ENCODE results near the gene LDLRAD4. TPM values are rescaled to one million over a fixed set of nuclear protein-coding genes. Genes with fewer than 3 reads are reported as not detected.

LDLRAD4 gene
- polyA plus RNA-seq, 1 experiment: not detected

DNA sequence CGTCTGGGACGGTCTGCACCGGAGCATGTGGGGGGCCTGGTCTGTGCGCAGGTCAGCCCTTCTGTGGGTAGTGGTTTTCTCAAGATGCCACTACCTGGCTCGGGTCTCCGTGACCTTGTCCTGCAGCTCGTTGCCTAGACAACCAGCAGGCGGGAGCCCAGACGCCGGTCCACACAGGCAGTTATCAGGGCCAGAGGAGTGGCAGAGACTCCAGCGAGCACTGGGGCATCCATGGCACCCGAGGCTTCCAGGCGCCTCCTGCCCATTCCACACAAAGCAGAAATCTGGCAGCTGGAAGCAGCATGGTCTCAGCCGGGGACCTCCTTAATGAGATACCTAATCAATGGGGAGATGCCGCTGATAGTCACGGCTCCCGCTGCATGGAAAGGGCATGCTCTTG is 351.7 kb downstream of the LDLRAD4 start:
- no peaks in the 10 kb centered on the region for H3K27me3 ChIP-seq (ENCODE audit: control insufficient read depth, insufficient read depth, low read length)
- no peak overlapping the region for H3K4me3 ChIP-seq (ENCODE audit: low read depth, low read length)
- H3K27ac ChIP-seq (ENCODE audit: low read depth, low read length): no peak overlapping the region
- DNase-seq (ENCODE audit: low read depth, low spot score): no peak
- CTCF ChIA-PET: no interaction called here
- TF ChIP-seq, protein P1, sequence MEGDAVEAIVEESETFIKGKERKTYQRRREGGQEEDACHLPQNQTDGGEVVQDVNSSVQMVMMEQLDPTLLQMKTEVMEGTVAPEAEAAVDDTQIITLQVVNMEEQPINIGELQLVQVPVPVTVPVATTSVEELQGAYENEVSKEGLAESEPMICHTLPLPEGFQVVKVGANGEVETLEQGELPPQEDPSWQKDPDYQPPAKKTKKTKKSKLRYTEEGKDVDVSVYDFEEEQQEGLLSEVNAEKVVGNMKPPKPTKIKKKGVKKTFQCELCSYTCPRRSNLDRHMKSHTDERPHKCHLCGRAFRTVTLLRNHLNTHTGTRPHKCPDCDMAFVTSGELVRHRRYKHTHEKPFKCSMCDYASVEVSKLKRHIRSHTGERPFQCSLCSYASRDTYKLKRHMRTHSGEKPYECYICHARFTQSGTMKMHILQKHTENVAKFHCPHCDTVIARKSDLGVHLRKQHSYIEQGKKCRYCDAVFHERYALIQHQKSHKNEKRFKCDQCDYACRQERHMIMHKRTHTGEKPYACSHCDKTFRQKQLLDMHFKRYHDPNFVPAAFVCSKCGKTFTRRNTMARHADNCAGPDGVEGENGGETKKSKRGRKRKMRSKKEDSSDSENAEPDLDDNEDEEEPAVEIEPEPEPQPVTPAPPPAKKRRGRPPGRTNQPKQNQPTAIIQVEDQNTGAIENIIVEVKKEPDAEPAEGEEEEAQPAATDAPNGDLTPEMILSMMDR (IDR thresholded peaks at IDR 0.05; ENCODE audit: low read depth, low read length): no peak
- no peaks in the 10 kb centered on the region for H3K9me3 ChIP-seq (ENCODE audit: control insufficient read depth, insufficient read depth, low read length)
- POLR2A ChIA-PET: no interaction called here

DNA sequence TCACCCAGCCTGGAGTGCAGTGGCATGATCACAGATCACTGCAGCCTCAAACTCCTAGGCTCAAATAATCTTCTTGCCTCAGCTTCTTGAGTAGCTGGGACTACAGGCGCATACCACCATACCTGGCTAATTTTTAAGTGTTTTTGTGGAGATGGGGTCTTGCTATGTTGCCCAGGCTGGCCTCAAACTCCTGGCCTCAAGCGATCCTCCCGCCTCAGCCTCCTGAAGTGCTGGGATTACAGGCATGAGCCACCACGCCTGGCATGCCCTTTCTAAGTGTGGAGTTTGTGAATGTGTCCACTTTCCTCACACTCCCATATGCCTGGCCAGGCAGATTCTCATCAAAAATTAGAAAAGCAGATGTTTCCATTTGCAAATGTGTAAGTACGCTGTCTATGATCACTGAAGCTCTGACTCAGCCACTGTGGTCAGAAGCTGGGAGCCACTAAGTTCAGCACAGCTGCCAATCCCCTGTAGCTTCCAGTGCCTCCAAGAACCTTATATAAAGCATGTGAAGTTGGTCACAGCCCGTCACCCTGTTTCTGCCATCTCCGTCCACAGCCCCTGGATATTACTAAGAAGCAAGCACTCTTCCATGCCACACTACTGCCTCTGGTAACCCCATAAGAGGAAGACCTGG is 352.4 kb downstream of the LDLRAD4 start:
- no peak for DNase-seq (ENCODE audit: low read depth, low spot score)
- no peak overlapping the region for H3K27ac ChIP-seq (ENCODE audit: low read depth, low read length)
- H3K4me3 ChIP-seq (ENCODE audit: low read depth, low read length): no peak overlapping the region
- ChIA-PET CTCF (no interaction called here), POLR2A (no interaction called here)
- H3K9me3 ChIP-seq (ENCODE audit: control insufficient read depth, insufficient read depth, low read length): no peaks in the 10 kb centered on the region
- no peaks in the 10 kb centered on the region for H3K27me3 ChIP-seq (ENCODE audit: control insufficient read depth, insufficient read depth, low read length)
- TF ChIP-seq, protein P1 (IDR thresholded peaks at IDR 0.05; ENCODE audit: low read depth, low read length): no peak

DNA sequence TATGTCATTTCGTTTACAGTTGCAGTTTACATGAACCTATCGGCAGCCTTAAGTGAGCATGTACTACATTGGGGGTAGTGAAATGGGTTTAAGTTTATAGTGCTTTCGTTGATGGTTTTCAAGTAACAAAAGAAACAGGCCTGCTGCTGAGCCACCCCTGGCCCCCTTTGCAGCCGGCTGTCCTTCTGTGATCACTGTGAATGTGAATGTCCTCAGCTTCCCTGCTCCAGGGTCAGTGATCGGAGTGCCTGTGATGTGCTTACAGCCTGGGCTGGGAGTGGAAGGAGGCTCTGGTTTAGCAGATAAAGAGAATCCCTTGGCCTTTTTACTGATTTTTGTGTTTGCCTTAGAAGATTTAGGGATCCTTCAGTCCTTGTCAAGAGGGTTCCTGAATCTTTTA is 353.6 kb downstream of the LDLRAD4 start:
- no peaks in the 10 kb centered on the region for H3K9me3 ChIP-seq (ENCODE audit: control insufficient read depth, insufficient read depth, low read length)
- H3K27me3 ChIP-seq (ENCODE audit: control insufficient read depth, insufficient read depth, low read length): no peaks in the 10 kb centered on the region
- TF ChIP-seq, protein P1 (IDR thresholded peaks at IDR 0.05; ENCODE audit: low read depth, low read length): no peak
- CTCF ChIA-PET: no interaction called here
- no peak overlapping the region for H3K27ac ChIP-seq (ENCODE audit: low read depth, low read length)
- POLR2A ChIA-PET: no interaction called here
- no peak for DNase-seq (ENCODE audit: low read depth, low spot score)
- H3K4me3 ChIP-seq (ENCODE audit: low read depth, low read length): no peak overlapping the region

DNA sequence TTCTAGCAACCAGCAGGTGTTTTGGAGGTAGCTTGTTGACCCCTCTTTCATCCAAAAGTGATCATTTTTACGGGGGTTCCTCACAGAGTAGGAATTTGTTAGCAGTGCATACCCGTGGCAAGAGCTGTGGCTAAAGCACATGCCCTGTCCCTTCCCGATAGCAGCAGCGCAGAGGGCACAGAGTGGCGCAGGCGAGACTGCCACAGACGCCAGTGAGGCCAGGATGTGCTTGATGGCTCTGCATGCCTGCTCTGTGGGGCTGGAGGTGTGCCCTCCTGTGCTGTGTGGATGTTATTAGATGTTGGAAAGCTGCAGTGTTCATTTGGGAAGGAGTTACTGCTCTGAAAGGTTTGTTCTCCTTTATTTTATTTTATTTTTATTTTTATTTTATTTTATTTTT is 354.2 kb downstream of the LDLRAD4 start:
- TF ChIP-seq, protein P1 (IDR thresholded peaks at IDR 0.05; ENCODE audit: low read depth, low read length): no peak
- POLR2A ChIA-PET: no interaction called here
- no peak for DNase-seq (ENCODE audit: low read depth, low spot score)

DNA sequence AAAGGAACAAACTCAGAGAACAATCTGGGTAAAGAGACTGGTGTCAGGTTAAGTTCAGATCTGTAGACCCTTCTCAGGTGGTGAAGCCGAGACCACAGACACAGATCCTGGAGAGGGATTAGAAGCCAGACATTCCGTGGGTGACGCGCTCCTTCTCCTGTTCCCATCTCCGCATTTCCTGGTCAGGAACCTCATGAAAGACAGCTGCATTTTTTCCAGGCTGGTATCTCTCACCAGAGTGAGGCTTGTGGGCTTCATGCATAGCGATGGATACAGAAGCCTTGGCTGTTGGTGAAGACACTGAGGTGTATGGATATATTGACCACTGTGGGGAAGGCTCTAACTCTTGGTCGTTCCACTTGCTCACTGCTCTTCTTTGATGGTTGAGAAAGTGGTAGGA is 355.2 kb downstream of the LDLRAD4 start:
- TF ChIP-seq, protein P1 (IDR thresholded peaks at IDR 0.05; ENCODE audit: low read depth, low read length): no peak
- DNase-seq (ENCODE audit: low read depth, low spot score): no peak
- Histone ChIP-seq H3K9me3 (ENCODE audit: control insufficient read depth, insufficient read depth, low read length) (no peaks in the 10 kb centered on the region), H3K27ac (ENCODE audit: low read depth, low read length) (no peak overlapping the region), H3K4me3 (ENCODE audit: low read depth, low read length) (no peak overlapping the region), H3K27me3 (ENCODE audit: control insufficient read depth, insufficient read depth, low read length) (no peaks in the 10 kb centered on the region)
- ChIA-PET CTCF (no interaction called here), POLR2A (no interaction called here)

More for the DNA sequence above, 354.2 kb downstream of the LDLRAD4 start:
- CTCF ChIA-PET: no interaction called here
- Histone ChIP-seq H3K4me3 (ENCODE audit: low read depth, low read length) (no peak overlapping the region), H3K27ac (ENCODE audit: low read depth, low read length) (no peak overlapping the region), H3K27me3 (ENCODE audit: control insufficient read depth, insufficient read depth, low read length) (no peaks in the 10 kb centered on the region), H3K9me3 (ENCODE audit: control insufficient read depth, insufficient read depth, low read length) (no peaks in the 10 kb centered on the region)
